AG04449 (cell line): ENCODE data around the gene SELE.

ENCODE experiments used
- CTCF ChIA-PET: fragments of 350-600 bp; formaldehyde crosslinking; extraction: SDS; loops from one replicate; lab custom pipeline; 2021; ENCODE audit warnings: antibody characterized with exemption; lab: Yijun Ruan, JAX
- POLR2A ChIA-PET: fragments of 400-600, 350-600 bp; formaldehyde crosslinking; extraction: SDS; loops from one replicate; lab custom pipeline; 2020; ENCODE audit warnings: antibody characterized with exemption, inconsistent platforms; lab: Yijun Ruan, JAX
- DNase-seq: peaks from one replicate; pipeline ENCODE4 v3.0.0-alpha.2; 2010; ENCODE audit warnings: low read depth, low spot score
- H3K4me3 ChIP-seq: 2 replicates; pipeline ENCODE4 v1.5.1; 2011; ENCODE audit warnings: low read depth, mild to moderate bottlenecking, control low read depth, low read length
- TF ChIP-seq, protein P1 (sequence below): IDR thresholded peaks from one replicate; pipeline ENCODE4 v1.5.1; 2011; ENCODE audit warnings: mild to moderate bottlenecking, moderate library complexity, low read length, control low read depth, inconsistent platforms; ENCODE audit not compliant: insufficient read depth; ENCODE audit errors: missing control alignments

The SELE gene

DNA sequence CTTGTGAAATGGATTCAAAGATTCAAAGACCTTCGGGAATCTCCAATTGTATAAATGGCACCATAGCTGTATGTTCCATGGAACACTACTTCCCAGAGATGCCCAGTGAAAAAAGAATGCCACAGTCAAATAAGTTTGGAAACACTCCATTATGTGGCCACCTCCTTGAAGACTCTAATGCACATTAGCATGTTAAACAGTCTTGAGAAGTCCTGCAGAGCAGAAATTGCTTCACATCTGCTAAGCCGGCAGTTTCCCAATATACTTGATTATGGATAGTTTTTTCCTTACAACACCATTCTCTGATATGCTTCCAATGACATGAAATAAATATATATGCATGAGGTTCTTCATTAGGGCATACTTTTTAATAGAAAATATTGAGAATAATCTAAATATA lies 12.7 kb upstream of the SELE start:
- TF ChIP-seq, protein P1, sequence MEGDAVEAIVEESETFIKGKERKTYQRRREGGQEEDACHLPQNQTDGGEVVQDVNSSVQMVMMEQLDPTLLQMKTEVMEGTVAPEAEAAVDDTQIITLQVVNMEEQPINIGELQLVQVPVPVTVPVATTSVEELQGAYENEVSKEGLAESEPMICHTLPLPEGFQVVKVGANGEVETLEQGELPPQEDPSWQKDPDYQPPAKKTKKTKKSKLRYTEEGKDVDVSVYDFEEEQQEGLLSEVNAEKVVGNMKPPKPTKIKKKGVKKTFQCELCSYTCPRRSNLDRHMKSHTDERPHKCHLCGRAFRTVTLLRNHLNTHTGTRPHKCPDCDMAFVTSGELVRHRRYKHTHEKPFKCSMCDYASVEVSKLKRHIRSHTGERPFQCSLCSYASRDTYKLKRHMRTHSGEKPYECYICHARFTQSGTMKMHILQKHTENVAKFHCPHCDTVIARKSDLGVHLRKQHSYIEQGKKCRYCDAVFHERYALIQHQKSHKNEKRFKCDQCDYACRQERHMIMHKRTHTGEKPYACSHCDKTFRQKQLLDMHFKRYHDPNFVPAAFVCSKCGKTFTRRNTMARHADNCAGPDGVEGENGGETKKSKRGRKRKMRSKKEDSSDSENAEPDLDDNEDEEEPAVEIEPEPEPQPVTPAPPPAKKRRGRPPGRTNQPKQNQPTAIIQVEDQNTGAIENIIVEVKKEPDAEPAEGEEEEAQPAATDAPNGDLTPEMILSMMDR: no peak
- H3K4me3 ChIP-seq: no peak overlapping the region
- CTCF ChIA-PET: interaction anchor here (1.5 kb wide), 1 partner anchor 64 kb away, joined by 3 read pairs; no protein-coding TSS in a partner anchor
- DNase-seq: no peak
- POLR2A ChIA-PET: no interaction called here

- CTCF ChIA-PET: no interaction called here
- H3K4me3 ChIP-seq: no peak overlapping the region
- TF ChIP-seq, protein P1: no peak
- POLR2A ChIA-PET: no interaction called here
- DNase-seq: no peak
Measured at GRCh38 chr1:169745015-169745861, 11.4 kb upstream of the SELE start.

- no peak overlapping the region for H3K4me3 ChIP-seq
- DNase-seq: peak; percentile 21
- POLR2A ChIA-PET: no interaction called here
- CTCF ChIA-PET: no interaction called here
- TF ChIP-seq, protein P1: no peak
Measured at GRCh38 chr1:169741666-169742394, 8.0 kb upstream of the SELE start.

DNA sequence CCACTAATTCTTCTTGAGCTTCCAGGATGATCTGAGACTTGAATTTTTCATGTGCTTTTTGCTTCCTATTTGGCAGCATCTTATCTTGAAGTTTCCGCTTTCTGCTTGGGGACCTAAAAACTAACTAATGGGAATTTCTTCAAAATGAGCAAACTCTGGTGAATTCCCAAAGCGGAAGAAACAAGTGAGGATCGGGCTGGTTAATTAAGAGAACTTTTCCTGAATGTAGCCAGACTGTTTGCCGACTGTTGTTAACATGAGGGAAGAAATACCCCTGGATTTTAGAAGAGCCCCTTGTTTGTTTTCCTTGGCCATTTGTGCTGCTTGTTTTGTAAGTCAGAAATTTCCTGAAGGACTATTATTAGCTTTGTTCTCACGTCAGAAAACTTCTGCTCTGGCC lies 6.1 kb upstream of the SELE start:
- ChIA-PET CTCF (no interaction called here), POLR2A (no interaction called here)
- DNase-seq: no peak
- no peak overlapping the region for H3K4me3 ChIP-seq
- TF ChIP-seq, protein P1: no peak

- TF ChIP-seq, protein P1: no peak
- ChIA-PET POLR2A (no interaction called here), CTCF (no interaction called here)
- no peak for DNase-seq
- H3K4me3 ChIP-seq: no peak overlapping the region
Measured at GRCh38 chr1:169731446-169731845, 2.4 kb downstream of the SELE start.

DNA sequence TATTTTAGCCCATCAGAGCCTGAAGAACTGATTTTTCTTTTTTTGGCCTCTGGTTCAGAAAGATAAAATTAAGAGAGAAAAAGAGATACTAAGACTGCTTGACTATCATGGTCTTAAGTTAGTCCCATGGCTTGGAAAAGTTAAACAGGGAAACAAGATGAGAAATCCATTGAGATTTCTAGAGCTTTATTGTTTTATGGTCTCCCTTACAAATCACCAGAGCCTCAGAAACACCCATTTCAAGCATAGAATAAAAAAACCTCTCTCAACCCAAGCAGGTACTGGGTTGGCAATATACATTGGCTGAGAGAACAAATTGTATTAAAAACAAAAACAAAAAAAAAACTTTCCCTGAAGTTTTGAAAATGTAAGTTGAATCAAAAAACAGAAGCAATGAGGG lies 3.9 kb downstream of the SELE start:
- TF ChIP-seq, protein P1: no peak
- DNase-seq: no peak
- ChIA-PET POLR2A (no interaction called here), CTCF (interaction anchor here (1.1 kb wide), 1 partner anchor 14 kb away, joined by 3 read pairs; no protein-coding TSS in a partner anchor)
- no peak overlapping the region for H3K4me3 ChIP-seq
